Neural cell (in vitro differentiated cells): ENCODE measurements around the gene SPACA4.

Experiments
- CTCF ChIP-seq: fragments of 450-650 bp; IDR thresholded peaks from 2 replicates; pipeline ENCODE4 v1.5.1; 2014; ENCODE audit warnings: antibody characterized with exemption, mild to moderate bottlenecking, moderate library complexity; ENCODE audit not compliant: poor library complexity, severe bottlenecking
- EP300 ChIP-seq: fragments of 450-650 bp; conservative IDR thresholded peaks from 2 replicates; pipeline ENCODE4 v1.6.1; 2014; ENCODE audit warnings: antibody characterized with exemption, mild to moderate bottlenecking, moderate library complexity; ENCODE audit not compliant: poor library complexity, severe bottlenecking
- EZH2 ChIP-seq: fragments of 200-600, 300-800 bp; shearing (Covaris generic), sonication (generic); IDR thresholded peaks from 2 replicates; pipeline ENCODE4 v1.6.1; 2014; ENCODE audit warnings: antibody characterized with exemption, low read length, borderline replicate concordance, mild to moderate bottlenecking; ENCODE audit not compliant: insufficient read depth, poor library complexity, severe bottlenecking
- POLR2AphosphoS5 ChIP-seq: IDR thresholded peaks from 2 replicates; pipeline ENCODE4 v1.6.1; 2012
- SMC3 ChIP-seq: fragments of 450-650 bp; conservative IDR thresholded peaks from 2 replicates; pipeline ENCODE4 v1.6.1; 2014; ENCODE audit warnings: antibody characterized with exemption, mild to moderate bottlenecking, moderate library complexity; ENCODE audit not compliant: poor library complexity

GRCh38 chr19:48633148-48634035 lies 26.9 kb downstream of the SPACA4 start:
- TF ChIP-seq CTCF (no peak), EZH2 (no peak), POLR2AphosphoS5 (no peak), EP300 (no peak), SMC3 (no peak)
